ENCODE results near the gene CTNNA3.

The CTNNA3 gene

DNA sequence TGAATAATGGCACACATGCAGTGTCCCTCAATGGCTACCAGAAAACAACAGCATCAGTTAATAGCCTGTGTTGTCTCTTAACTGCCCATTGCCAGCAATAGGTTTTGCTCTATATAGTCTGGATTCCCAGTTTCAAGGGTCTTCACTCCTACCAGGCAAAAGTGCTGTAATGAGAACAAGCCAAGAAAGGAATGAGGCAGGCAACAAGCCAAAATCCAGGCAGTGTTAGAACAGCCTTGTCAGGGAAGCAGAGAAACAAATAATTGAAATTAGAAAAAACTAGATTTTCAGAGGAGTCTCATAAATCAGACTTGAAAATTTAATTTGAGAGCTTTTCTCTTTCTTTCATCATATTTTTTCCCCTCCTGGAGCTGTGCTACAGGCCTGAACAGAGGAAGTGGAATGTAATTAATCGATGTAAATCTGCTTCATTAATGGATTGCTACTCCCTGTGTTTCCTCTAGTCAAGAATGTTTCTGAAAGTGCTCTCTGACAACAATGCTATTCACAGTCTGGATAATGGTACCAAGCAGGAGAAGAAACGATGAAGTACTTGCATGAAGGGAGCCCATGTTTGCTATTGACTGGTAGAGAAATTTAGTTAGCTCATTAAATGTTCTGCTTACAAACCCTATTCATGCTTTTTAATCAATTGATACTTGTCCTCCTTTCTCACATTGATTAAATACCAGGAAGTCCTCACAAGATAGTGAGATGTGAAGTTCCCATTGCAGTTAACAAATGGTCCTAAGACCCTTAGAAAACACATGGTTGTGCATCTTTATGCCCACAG, 972.2 kb downstream of the CTNNA3 start:
- in situ Hi-C loops (cut with MboI; ENCODE audit: low sequenced_read_pairs): no loop called here
- Histone ChIP-seq H3K27me3 (ENCODE audit: low read depth) (no peaks in the 10 kb centered on the region), H3K9me3 (no peaks in the 10 kb centered on the region), H3K36me3 (replicated peaks) (no peaks in the 10 kb centered on the region), H3K4me3 (no peak overlapping the region), H3K4me1 (no peaks in the 10 kb centered on the region)
- DNase-seq (ENCODE audit: low spot score in 2 of 2): no peak

DNA sequence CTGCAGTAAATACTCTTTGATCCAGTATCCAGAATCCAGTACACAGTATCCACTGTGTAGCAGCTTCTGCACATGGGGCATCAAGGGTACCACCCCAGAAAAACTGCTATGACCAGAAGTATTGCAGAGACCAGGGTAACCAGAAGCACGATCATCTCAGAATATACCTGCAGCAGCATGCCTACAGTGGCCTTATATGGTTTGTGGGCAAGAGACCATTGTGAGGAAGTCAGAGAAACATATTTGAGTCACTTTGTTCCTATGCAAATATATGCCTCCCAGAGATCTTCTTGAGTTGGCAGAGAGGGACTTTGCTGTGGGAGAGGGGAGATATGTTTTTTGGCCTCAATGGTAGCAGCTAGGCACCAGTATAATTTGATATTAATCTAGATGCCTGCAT, 976.5 kb downstream of the CTNNA3 start:
- in situ Hi-C loops (cut with MboI; ENCODE audit: low sequenced_read_pairs): no loop called here
- no peak for DNase-seq (ENCODE audit: low spot score in 2 of 2)
- no peaks in the 10 kb centered on the region for H3K36me3 ChIP-seq (replicated peaks)
- H3K4me1 ChIP-seq: no peaks in the 10 kb centered on the region
- H3K9me3 ChIP-seq: no peaks in the 10 kb centered on the region
- no peaks in the 10 kb centered on the region for H3K27me3 ChIP-seq (ENCODE audit: low read depth)
- H3K4me3 ChIP-seq: no peak overlapping the region

DNA sequence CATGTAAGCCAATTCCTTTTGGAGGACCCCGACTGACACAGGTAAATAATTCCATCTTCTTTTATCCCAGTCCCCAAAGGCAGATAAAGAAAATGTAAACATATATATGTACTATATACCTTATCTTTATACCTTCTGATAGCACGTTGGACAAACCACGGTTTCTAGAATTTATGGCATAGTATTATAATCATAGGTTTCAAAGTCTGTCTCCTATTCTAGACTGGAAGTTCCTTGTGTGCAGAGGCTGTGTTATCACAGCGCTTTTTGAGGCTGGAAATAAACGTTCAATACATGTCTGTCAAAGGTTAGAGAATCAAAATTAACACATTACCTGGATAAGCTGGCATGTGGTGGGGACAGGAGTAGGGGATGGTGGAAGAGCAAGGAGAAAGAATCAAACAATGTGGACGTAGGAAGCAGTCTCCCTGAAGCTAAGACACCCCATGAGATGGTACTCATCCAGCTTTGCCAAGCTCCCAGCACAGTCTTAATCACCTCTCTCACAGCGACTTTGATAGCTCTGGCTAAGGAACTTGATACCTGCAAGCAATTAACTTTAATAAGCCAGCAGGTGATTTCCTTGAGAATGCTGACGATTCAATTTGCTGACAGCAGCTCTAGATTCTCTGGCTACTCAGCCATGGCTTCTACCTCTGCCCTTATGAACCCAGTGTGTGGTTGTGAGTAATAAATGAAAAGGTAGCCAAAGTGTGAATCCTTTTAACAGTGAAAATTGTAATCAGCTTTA, 978.6 kb downstream of the CTNNA3 start:
- Histone ChIP-seq H3K4me1 (no peaks in the 10 kb centered on the region), H3K4me3 (no peak overlapping the region), H3K36me3 (replicated peaks) (no peaks in the 10 kb centered on the region), H3K9me3 (no peaks in the 10 kb centered on the region), H3K27me3 (ENCODE audit: low read depth) (no peaks in the 10 kb centered on the region)
- in situ Hi-C loops (cut with MboI; ENCODE audit: low sequenced_read_pairs): no loop called here
- DNase-seq (ENCODE audit: low spot score in 2 of 2): no peak

DNA sequence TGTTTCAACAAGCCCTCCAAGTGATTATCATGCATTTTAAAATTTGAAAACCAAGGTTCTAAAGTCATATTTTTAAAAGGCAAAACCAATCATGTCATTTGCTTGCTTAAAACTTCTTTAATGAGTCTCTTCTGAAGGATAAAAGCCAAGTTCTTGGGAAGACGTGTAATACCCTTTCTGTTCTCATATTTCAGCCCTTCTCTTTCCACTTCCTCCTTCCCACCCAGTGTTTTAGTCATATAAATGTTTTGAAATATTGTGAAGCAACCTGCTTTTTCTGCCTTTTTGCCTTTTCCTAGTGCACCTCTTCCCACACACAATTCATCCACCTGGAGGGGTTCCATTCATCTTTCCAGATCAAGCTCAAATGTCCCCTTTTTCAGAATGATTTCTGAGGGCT, 981.3 kb downstream of the CTNNA3 start:
- in situ Hi-C loops (cut with MboI; ENCODE audit: low sequenced_read_pairs): no loop called here
- Histone ChIP-seq H3K36me3 (replicated peaks) (no peaks in the 10 kb centered on the region), H3K4me3 (no peak overlapping the region), H3K9me3 (no peaks in the 10 kb centered on the region), H3K27me3 (ENCODE audit: low read depth) (no peaks in the 10 kb centered on the region), H3K4me1 (no peaks in the 10 kb centered on the region)
- no peak for DNase-seq (ENCODE audit: low spot score in 2 of 2)

DNA sequence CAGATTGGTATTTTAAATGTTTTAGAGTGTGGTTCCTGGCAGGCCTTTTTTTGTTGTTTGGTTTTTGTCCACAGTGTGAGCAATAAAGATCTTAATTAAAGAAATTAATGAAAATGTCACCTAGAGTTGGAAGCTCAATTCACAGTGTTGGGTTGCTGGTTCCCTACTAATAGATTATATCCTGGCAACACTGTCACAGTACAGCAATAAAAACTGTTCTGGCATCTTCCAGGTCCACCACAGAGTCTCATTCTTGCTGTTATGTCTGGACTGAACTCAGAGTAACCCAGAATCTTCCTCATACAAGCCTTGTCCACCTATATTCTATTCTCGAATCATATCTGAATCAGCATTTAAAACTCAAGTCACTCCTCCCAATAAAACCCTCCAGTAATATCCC, 982.6 kb downstream of the CTNNA3 start:
- Histone ChIP-seq H3K9me3 (no peaks in the 10 kb centered on the region), H3K36me3 (replicated peaks) (no peaks in the 10 kb centered on the region), H3K27me3 (ENCODE audit: low read depth) (no peaks in the 10 kb centered on the region), H3K4me1 (no peaks in the 10 kb centered on the region), H3K4me3 (no peak overlapping the region)
- in situ Hi-C loops (cut with MboI; ENCODE audit: low sequenced_read_pairs): no loop called here
- no peak for DNase-seq (ENCODE audit: low spot score in 2 of 2)

DNA sequence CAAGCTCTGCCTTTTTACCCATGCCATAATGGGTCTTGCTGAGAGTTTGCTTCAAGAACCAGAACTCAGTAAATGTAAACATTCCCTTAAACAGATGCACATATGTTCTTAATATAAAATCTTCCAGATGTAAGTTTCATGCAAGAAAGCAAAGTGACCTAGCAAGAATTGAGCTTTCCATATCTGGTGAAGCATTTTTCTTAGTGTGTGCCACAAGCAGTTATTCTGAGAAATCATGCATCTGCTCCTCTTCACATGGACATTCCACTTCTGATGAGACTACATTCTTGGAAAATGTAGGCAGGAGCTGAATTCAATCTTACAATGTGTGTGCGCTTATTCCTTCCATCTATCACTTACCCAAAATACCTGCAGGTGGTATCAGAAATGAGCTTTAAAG, 997.9 kb downstream of the CTNNA3 start:
- Histone ChIP-seq H3K4me3 (no peak overlapping the region), H3K4me1 (no peaks in the 10 kb centered on the region), H3K9me3 (no peaks in the 10 kb centered on the region), H3K27me3 (ENCODE audit: low read depth) (no peaks in the 10 kb centered on the region), H3K36me3 (replicated peaks) (no peaks in the 10 kb centered on the region)
- DNase-seq (ENCODE audit: low spot score in 2 of 2): no peak
- in situ Hi-C loops (cut with MboI; ENCODE audit: low sequenced_read_pairs): no loop called here

DNA sequence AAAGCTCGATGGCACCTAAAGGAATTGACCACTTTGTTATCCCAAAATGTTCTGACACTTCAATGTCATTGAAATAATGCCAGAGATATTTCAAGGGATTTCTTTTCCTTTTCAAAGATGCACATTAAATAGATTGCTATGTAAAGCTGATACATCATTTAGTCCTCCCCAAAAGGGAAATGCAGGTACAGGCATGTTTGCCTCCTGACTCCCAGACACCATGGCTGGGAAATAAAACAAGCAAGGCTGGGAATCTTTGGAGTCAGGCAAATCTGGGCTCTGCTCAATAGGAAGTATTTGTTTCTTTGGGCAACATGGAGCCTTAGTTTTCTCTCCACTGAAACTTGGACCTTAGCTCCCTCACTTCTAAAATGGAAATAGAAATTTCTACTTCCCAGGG, 1000.9 kb downstream of the CTNNA3 start:
- no peak for DNase-seq (ENCODE audit: low spot score in 2 of 2)
- in situ Hi-C loops (cut with MboI; ENCODE audit: low sequenced_read_pairs): no loop called here
- no peaks in the 10 kb centered on the region for H3K9me3 ChIP-seq
- H3K4me3 ChIP-seq: no peak overlapping the region
- H3K27me3 ChIP-seq (ENCODE audit: low read depth): no peaks in the 10 kb centered on the region
- H3K4me1 ChIP-seq: no peaks in the 10 kb centered on the region
- no peaks in the 10 kb centered on the region for H3K36me3 ChIP-seq (replicated peaks)

DNA sequence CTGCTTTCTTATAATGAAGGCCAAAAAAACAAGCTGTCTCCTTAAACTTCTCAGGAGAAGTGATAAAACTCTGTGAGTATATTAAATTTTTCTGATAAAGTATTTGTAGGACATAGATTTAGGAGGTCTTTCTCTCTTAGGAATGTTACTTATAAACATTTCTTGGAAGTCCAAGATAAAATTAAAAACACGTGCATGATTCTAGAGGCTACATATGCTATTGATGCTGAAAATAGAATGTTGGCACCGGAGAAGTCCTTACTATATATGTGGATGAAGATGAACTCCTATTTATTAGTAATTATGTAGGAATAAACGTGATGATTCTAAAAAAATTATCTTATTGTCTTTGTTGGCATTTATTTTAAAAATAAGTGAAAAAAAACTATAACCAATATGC, 1011.4 kb downstream of the CTNNA3 start:
- in situ Hi-C loops (cut with MboI; ENCODE audit: low sequenced_read_pairs): no loop called here
- Histone ChIP-seq H3K36me3 (replicated peaks) (no peaks in the 10 kb centered on the region), H3K27me3 (ENCODE audit: low read depth) (no peaks in the 10 kb centered on the region), H3K9me3 (no peaks in the 10 kb centered on the region), H3K4me3 (no peak overlapping the region), H3K4me1 (no peaks in the 10 kb centered on the region)
- no peak for DNase-seq (ENCODE audit: low spot score in 2 of 2)

DNA sequence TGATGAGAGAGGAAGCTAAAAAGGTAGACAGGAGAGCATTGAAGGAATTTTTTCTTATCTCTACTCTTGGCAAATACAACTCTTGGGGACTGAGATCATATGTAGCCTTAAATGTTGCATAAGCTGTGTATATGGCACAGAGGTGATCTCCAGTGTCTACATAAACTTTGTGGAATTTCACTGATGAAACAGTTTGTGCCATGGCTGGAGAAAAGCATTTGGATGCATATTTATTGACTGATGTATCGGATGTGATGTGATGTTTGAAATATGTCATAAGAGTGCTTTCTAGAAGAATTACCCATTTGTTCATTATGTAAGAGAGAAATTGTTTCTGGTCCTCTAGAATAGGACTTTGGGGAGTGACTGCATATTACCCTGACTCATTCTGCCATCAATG, 1015.1 kb downstream of the CTNNA3 start:
- H3K36me3 ChIP-seq (replicated peaks): no peaks in the 10 kb centered on the region
- no peaks in the 10 kb centered on the region for H3K9me3 ChIP-seq
- in situ Hi-C loops (cut with MboI; ENCODE audit: low sequenced_read_pairs): no loop called here
- DNase-seq (ENCODE audit: low spot score in 2 of 2): no peak
- no peaks in the 10 kb centered on the region for H3K4me1 ChIP-seq
- H3K4me3 ChIP-seq: no peak overlapping the region
- no peaks in the 10 kb centered on the region for H3K27me3 ChIP-seq (ENCODE audit: low read depth)

DNA sequence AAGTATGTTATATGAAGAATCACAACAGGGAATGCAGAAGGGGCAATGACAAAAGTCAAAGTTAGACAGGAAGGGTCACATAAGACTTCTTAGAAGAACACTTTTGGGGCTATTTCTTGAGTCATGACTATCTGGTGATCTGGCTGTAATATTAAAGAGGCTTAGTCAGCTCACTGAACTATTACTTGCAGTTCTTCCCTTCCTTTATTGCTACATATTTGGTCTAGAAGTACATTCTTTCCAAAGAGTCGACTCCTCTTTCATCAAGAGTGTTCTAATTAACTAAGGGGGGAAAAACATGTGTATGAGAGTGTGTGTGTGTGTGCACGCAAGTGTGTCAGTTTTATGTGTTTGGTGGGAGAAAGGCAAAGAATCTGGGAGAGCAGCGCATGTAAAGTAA, 1017.5 kb downstream of the CTNNA3 start:
- Histone ChIP-seq H3K27me3 (ENCODE audit: low read depth) (no peaks in the 10 kb centered on the region), H3K4me1 (no peaks in the 10 kb centered on the region), H3K9me3 (no peaks in the 10 kb centered on the region), H3K36me3 (replicated peaks) (no peaks in the 10 kb centered on the region), H3K4me3 (no peak overlapping the region)
- DNase-seq (ENCODE audit: low spot score in 2 of 2): no peak
- in situ Hi-C loops (cut with MboI; ENCODE audit: low sequenced_read_pairs): no loop called here

DNA sequence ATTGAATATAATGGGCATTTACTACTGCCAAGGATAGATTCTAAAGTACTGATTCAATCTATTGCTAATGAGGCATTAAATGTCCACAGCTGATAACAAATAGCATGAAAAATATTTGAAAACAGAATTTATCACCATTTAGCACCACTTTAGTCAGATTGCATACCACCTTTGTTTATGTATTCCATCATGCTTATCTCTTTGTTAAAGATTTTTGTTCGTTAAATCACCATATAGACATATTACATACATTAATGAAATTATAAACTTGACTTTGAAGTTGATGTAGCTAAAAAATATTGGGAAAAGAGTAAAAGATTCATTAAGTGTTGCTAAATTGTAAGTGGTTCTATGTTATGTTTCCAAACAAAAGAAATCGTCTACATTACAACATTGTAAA, 1022.9 kb downstream of the CTNNA3 start:
- H3K4me1 ChIP-seq: no peaks in the 10 kb centered on the region
- no peaks in the 10 kb centered on the region for H3K27me3 ChIP-seq (ENCODE audit: low read depth)
- in situ Hi-C loops (cut with MboI; ENCODE audit: low sequenced_read_pairs): no loop called here
- DNase-seq (ENCODE audit: low spot score in 2 of 2): no peak
- no peaks in the 10 kb centered on the region for H3K9me3 ChIP-seq
- no peaks in the 10 kb centered on the region for H3K36me3 ChIP-seq (replicated peaks)
- H3K4me3 ChIP-seq: no peak overlapping the region

DNA sequence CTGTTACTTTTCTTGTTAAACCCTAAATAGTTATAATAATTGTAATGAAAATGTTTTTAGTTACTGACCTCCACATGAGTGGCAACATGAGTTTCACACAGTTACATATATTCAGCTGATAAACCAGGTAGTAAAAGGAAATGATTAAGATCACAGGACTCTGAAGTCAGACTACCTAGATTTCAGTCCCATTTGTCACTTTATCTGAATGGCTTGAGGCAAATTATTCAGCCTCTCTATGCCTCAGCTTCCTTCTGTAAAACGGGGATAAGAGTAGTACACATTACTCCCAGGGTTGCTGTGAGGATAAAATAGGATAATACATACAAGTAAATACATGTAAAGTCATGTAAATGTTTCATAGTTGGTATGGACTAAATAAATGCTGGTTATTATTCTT, 1024.4 kb downstream of the CTNNA3 start:
- Histone ChIP-seq H3K36me3 (replicated peaks) (no peaks in the 10 kb centered on the region), H3K4me3 (no peak overlapping the region), H3K9me3 (no peaks in the 10 kb centered on the region), H3K27me3 (ENCODE audit: low read depth) (no peaks in the 10 kb centered on the region), H3K4me1 (no peaks in the 10 kb centered on the region)
- no peak for DNase-seq (ENCODE audit: low spot score in 2 of 2)
- in situ Hi-C loops (cut with MboI; ENCODE audit: low sequenced_read_pairs): no loop called here

DNA sequence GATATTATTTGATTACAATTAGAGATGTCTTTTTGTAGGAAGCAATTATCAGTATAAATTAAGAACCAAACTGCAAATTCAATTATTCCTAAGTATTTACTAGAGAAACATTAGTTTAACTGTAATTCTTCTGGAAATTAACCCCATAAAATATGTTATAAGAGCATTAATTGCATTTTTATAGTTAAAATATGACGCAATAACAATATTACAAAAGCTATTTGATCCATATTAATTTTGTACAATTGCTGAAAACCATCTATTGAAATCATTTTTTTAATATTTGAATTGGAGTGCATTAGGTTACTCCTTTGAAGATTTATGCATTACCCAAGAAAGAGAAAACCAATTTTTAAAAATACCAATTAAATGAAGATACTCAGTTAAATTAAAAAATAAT, 1024.9 kb downstream of the CTNNA3 start:
- H3K27me3 ChIP-seq (ENCODE audit: low read depth): no peaks in the 10 kb centered on the region

DNA sequence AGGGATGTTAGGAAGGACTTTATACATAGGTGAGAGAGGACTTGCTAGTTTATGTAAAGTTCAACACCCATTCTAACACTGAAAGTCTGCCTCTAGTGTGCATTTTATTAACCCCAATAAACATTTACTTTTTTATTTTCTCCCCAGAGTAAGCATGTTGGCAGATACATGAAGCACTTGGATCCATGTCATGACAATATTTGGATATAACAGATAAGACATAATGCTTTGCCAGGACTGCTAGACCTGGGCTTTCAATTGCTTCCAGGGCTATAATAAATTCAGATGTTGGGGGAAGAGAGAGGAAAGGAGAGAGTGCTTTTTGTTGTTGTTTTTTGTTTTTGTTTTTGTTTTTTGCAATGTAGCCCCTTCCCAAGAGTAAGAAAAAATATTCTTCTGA, 1039.5 kb downstream of the CTNNA3 start:
- in situ Hi-C loops (cut with MboI; ENCODE audit: low sequenced_read_pairs): no loop called here
- H3K4me1 ChIP-seq: no peaks in the 10 kb centered on the region
- no peak overlapping the region for H3K4me3 ChIP-seq
- no peaks in the 10 kb centered on the region for H3K36me3 ChIP-seq (replicated peaks)
- H3K9me3 ChIP-seq: no peaks in the 10 kb centered on the region
- no peaks in the 10 kb centered on the region for H3K27me3 ChIP-seq (ENCODE audit: low read depth)
- DNase-seq (ENCODE audit: low spot score in 2 of 2): no peak

More for the DNA sequence above, 1024.9 kb downstream of the CTNNA3 start:
- H3K9me3 ChIP-seq: no peaks in the 10 kb centered on the region
- no peak overlapping the region for H3K4me3 ChIP-seq
- no peaks in the 10 kb centered on the region for H3K4me1 ChIP-seq
- DNase-seq (ENCODE audit: low spot score in 2 of 2): no peak
- in situ Hi-C loops (cut with MboI; ENCODE audit: low sequenced_read_pairs): no loop called here
- no peaks in the 10 kb centered on the region for H3K36me3 ChIP-seq (replicated peaks)

Measured in HAP-1 (cell line).